ENCODE results near the gene HK2.

GRCh38 chr2:74873012-74873665 lies 39.2 kb downstream of the HK2 start:
- TF ChIP-seq, protein P1, sequence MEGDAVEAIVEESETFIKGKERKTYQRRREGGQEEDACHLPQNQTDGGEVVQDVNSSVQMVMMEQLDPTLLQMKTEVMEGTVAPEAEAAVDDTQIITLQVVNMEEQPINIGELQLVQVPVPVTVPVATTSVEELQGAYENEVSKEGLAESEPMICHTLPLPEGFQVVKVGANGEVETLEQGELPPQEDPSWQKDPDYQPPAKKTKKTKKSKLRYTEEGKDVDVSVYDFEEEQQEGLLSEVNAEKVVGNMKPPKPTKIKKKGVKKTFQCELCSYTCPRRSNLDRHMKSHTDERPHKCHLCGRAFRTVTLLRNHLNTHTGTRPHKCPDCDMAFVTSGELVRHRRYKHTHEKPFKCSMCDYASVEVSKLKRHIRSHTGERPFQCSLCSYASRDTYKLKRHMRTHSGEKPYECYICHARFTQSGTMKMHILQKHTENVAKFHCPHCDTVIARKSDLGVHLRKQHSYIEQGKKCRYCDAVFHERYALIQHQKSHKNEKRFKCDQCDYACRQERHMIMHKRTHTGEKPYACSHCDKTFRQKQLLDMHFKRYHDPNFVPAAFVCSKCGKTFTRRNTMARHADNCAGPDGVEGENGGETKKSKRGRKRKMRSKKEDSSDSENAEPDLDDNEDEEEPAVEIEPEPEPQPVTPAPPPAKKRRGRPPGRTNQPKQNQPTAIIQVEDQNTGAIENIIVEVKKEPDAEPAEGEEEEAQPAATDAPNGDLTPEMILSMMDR (IDR thresholded peaks at IDR 0.05) = no peak
- no peak for TF ChIP-seq POLR2A (IDR thresholded peaks at IDR 0.05)
